SK-N-SH treated with all-trans-retinoic acid at 6 μM for 48 hours (cell line): ENCODE data around the gene PSEN2.

ENCODE experiments used
- ARNTL ChIP-seq: fragments of 450-650 bp; formaldehyde crosslinking; IDR thresholded peaks from 2 replicates; pipeline ENCODE4 v1.5.0; 2020; ENCODE audit warnings: low read depth, mild to moderate bottlenecking, moderate library complexity, borderline replicate concordance
- GLIS3 ChIP-seq: fragments of 250-450 bp; sonication (Bioruptor Pico); IDR thresholded peaks from 2 replicates; pipeline ENCODE4 v1.5.0; 2020; ENCODE audit warnings: mild to moderate bottlenecking, moderate library complexity
- ISL1 ChIP-seq: fragments of 250-450 bp; sonication (Bioruptor Pico); IDR thresholded peaks from 2 replicates; pipeline ENCODE4 v2.1.2; 2022; ENCODE audit warnings: mild to moderate bottlenecking, moderate library complexity
- OSR1 ChIP-seq: fragments of 250-450 bp; sonication (Bioruptor Pico); IDR thresholded peaks from 2 replicates; pipeline ENCODE4 v1.8.0; 2022; ENCODE audit warnings: moderate library complexity, mild to moderate bottlenecking, inconsistent platforms
- POU6F1 ChIP-seq: fragments of 250-450 bp; sonication (Bioruptor Pico); IDR thresholded peaks from 2 replicates; pipeline ENCODE4 v1.8.0; 2021; ENCODE audit warnings: low read depth, mild to moderate bottlenecking, moderate library complexity, borderline replicate concordance
- RARB ChIP-seq: fragments of 250-450 bp; sonication (Bioruptor Pico); IDR thresholded peaks from 2 replicates; pipeline ENCODE4 v1.8.0; 2021; ENCODE audit warnings: mild to moderate bottlenecking, moderate library complexity
- SNAI2 ChIP-seq: fragments of 250-450 bp; sonication (Bioruptor Pico); IDR thresholded peaks from 2 replicates; pipeline ENCODE4 v1.5.0; 2020; ENCODE audit warnings: mild to moderate bottlenecking, moderate library complexity
- TCF4 ChIP-seq: fragments of 250-450 bp; sonication (Bioruptor Pico); IDR thresholded peaks from 2 replicates; pipeline ENCODE4 v1.8.0; 2021; ENCODE audit warnings: mild to moderate bottlenecking, moderate library complexity, borderline replicate concordance
- ZFP3 ChIP-seq: fragments of 250-450 bp; sonication (Bioruptor Pico); IDR thresholded peaks from 2 replicates; pipeline ENCODE4 v1.5.0; 2020; ENCODE audit warnings: mild to moderate bottlenecking, moderate library complexity
- ZFP30 ChIP-seq: fragments of 450-650 bp; formaldehyde crosslinking; IDR thresholded peaks from 2 replicates; pipeline ENCODE4 v1.5.0; 2022; ENCODE audit warnings: mild to moderate bottlenecking, moderate library complexity
- TF ChIP-seq, protein P1 (sequence below): fragments of 250-450 bp; sonication (Bioruptor Pico); IDR thresholded peaks from 2 replicates; pipeline ENCODE4 v1.5.1; 2020; ENCODE audit warnings: low read depth, mild to moderate bottlenecking, moderate library complexity
- TF ChIP-seq, protein P2 (sequence below): fragments of 250-450 bp; sonication (Bioruptor Pico); IDR thresholded peaks from 2 replicates; pipeline ENCODE4 v1.5.1; 2021; ENCODE audit warnings: mild to moderate bottlenecking, moderate library complexity

GRCh38 chr1:226867461-226868054 lies 2.9 kb upstream of the PSEN2 start:
- TF ChIP-seq RARB (CRISPR knock-in tag): no peak
- no peak for TF ChIP-seq ZFP3 (CRISPR knock-in tag)
- no peak for TF ChIP-seq TCF4 (CRISPR knock-in tag)
- no peak for TF ChIP-seq ZFP30 (CRISPR knock-in tag)
- TF ChIP-seq, protein P1, sequence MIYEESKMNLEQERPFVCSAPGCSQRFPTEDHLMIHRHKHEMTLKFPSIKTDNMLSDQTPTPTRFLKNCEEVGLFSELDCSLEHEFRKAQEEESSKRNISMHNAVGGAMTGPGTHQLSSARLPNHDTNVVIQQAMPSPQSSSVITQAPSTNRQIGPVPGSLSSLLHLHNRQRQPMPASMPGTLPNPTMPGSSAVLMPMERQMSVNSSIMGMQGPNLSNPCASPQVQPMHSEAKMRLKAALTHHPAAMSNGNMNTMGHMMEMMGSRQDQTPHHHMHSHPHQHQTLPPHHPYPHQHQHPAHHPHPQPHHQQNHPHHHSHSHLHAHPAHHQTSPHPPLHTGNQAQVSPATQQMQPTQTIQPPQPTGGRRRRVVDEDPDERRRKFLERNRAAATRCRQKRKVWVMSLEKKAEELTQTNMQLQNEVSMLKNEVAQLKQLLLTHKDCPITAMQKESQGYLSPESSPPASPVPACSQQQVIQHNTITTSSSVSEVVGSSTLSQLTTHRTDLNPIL (CRISPR knock-in tag): no peak
- TF ChIP-seq GLIS3: no peak
- TF ChIP-seq POU6F1 (CRISPR knock-in tag): no peak
- TF ChIP-seq OSR1: no peak
- no peak for TF ChIP-seq ARNTL (CRISPR knock-in tag)
- TF ChIP-seq, protein P2, sequence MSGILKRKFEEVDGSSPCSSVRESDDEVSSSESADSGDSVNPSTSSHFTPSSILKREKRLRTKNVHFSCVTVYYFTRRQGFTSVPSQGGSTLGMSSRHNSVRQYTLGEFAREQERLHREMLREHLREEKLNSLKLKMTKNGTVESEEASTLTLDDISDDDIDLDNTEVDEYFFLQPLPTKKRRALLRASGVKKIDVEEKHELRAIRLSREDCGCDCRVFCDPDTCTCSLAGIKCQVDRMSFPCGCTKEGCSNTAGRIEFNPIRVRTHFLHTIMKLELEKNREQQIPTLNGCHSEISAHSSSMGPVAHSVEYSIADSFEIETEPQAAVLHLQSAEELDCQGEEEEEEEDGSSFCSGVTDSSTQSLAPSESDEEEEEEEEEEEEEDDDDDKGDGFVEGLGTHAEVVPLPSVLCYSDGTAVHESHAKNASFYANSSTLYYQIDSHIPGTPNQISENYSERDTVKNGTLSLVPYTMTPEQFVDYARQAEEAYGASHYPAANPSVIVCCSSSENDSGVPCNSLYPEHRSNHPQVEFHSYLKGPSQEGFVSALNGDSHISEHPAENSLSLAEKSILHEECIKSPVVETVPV (CRISPR knock-in tag): no peak
- TF ChIP-seq SNAI2 (CRISPR knock-in tag): no peak
- TF ChIP-seq ISL1 (CRISPR knock-in tag): no peak
